Hepatic stellate cell (primary cell): ENCODE results near the gene IL1RL1.
"Not testable (repeated sequence)": the region's sequence is repeated elsewhere in the genome, so short reads cannot be mapped to it uniquely, and the experiment has no call there.

Experiments
- DNase-seq: peaks from one replicate; pipeline ENCODE4 v3.0.0; 2011; ENCODE audit warnings: low spot score

The IL1RL1 gene

GRCh38 chr2:102291319-102292075 lies 19.9 kb upstream of the IL1RL1 start:
- no peak for DNase-seq

- DNase-seq = no peak
These were observed 16.4 kb upstream of the IL1RL1 start for GRCh38 chr2:102294802-102295489.

- DNase-seq = no peak
These were observed 15.8 kb upstream of the IL1RL1 start for GRCh38 chr2:102295566-102295965.

- DNase-seq = no peak
These were observed 14.9 kb upstream of the IL1RL1 start for GRCh38 chr2:102296449-102296848.

GRCh38 chr2:102297891-102298290 lies 13.5 kb upstream of the IL1RL1 start:
- no peak for DNase-seq

GRCh38 chr2:102301867-102302362 lies 9.4 kb upstream of the IL1RL1 start:
- no peak for DNase-seq

GRCh38 chr2:102302458-102302857 lies 8.9 kb upstream of the IL1RL1 start:
- DNase-seq = no peak

- DNase-seq = no peak
These were observed 7.8 kb upstream of the IL1RL1 start for GRCh38 chr2:102303589-102303988.

GRCh38 chr2:102304268-102304667 lies 7.1 kb upstream of the IL1RL1 start:
- no peak for DNase-seq

- no peak for DNase-seq
These were observed 6.4 kb upstream of the IL1RL1 start for GRCh38 chr2:102304711-102305611.

- no peak for DNase-seq
These were observed 5.2 kb upstream of the IL1RL1 start for GRCh38 chr2:102306125-102306524.

- no peak for DNase-seq
These were observed 1.7 kb downstream of the IL1RL1 start for GRCh38 chr2:102313025-102313424.

GRCh38 chr2:102313471-102313870 lies 2.1 kb downstream of the IL1RL1 start:
- no peak for DNase-seq

GRCh38 chr2:102313950-102314349 lies 2.6 kb downstream of the IL1RL1 start:
- DNase-seq = no peak

GRCh38 chr2:102315921-102316320 lies 4.6 kb downstream of the IL1RL1 start:
- no peak for DNase-seq

GRCh38 chr2:102317715-102318114 lies 6.4 kb downstream of the IL1RL1 start:
- no peak for DNase-seq

GRCh38 chr2:102318437-102318836 lies 7.1 kb downstream of the IL1RL1 start:
- no peak for DNase-seq

GRCh38 chr2:102321941-102322719 lies 10.8 kb downstream of the IL1RL1 start:
- no peak for DNase-seq

GRCh38 chr2:102324914-102325313 lies 13.6 kb downstream of the IL1RL1 start:
- DNase-seq = not testable (repeated sequence)

- no peak for DNase-seq
These were observed 20.1 kb downstream of the IL1RL1 start for GRCh38 chr2:102331311-102331980.

- no peak for DNase-seq
These were observed 23.1 kb downstream of the IL1RL1 start for GRCh38 chr2:102334486-102334885.
